ENCODE results near the gene SMC3.

- TF ChIP-seq CTCF (IDR thresholded peaks at IDR 0.05): no peak
- no peak for TF ChIP-seq TAF1 (IDR thresholded peaks at IDR 0.05; ENCODE audit: borderline replicate concordance, low read depth, low read length)
- no peak for TF ChIP-seq REST (IDR thresholded peaks at IDR 0.05; ENCODE audit: low read depth, low read length)
- no peak for TF ChIP-seq MXI1 (IDR thresholded peaks at IDR 0.05; ENCODE audit: low read depth, low read length)
- no peak for TF ChIP-seq FOXJ3 (CRISPR knock-in tag; IDR thresholded peaks at IDR 0.05)
- no peak for TF ChIP-seq JUND (IDR thresholded peaks at IDR 0.05)
- no peak for TF ChIP-seq SIN3A (IDR thresholded peaks at IDR 0.05; ENCODE audit: borderline replicate concordance, low read depth, low read length)
- TF ChIP-seq CHD2 (IDR thresholded peaks at IDR 0.05; ENCODE audit: low read length, partially characterized antibody): no peak
- no peak for TF ChIP-seq RXRA (IDR thresholded peaks at IDR 0.05; ENCODE audit: borderline replicate concordance, low read depth)
- TF ChIP-seq RCOR1 (IDR thresholded peaks at IDR 0.05; ENCODE audit: low read length): no peak
- no peak for TF ChIP-seq YY1 (IDR thresholded peaks at IDR 0.05; ENCODE audit: low read depth)
- no peak for TF ChIP-seq PBX3 (IDR thresholded peaks at IDR 0.05)
These were observed 27.5 kb upstream of the SMC3 start for GRCh38 chr10:110540031-110540430.

Measured in SK-N-SH (cell line).